Type B pancreatic cell (in vitro differentiated cells): ENCODE results near the gene GON4L. TPM values are rescaled to one million over a fixed set of nuclear protein-coding genes. Genes with fewer than 3 reads are reported as not detected.
"Not testable (repeated sequence)": the region's sequence is repeated elsewhere in the genome, so short reads cannot be mapped to it uniquely, and the experiment has no call there.

Experiments
- DNase-seq: peaks from one replicate; pipeline ENCODE4 v3.0.0; 2021; ENCODE audit warnings: mixed read lengths; ENCODE audit not compliant: unreplicated experiment; ENCODE audit errors: extremely low spot score
- H3K27ac Mint-ChIP-seq: 2 replicates; pipeline ENCODE4 v1.8.0; 2021; ENCODE audit warnings: mild to moderate bottlenecking, mixed read lengths
- H3K27me3 Mint-ChIP-seq: 2 replicates; pipeline ENCODE4 v1.8.0; 2021; ENCODE audit warnings: mixed read lengths
- H3K36me3 Mint-ChIP-seq: 2 replicates; pipeline ENCODE4 v1.8.0; 2021; ENCODE audit warnings: mixed read lengths
- H3K4me1 Mint-ChIP-seq: one replicate; pipeline ENCODE4 v1.8.0; 2021; ENCODE audit warnings: mixed read lengths; ENCODE audit not compliant: unreplicated experiment
- H3K4me3 Mint-ChIP-seq: 2 replicates; pipeline ENCODE4 v1.8.0; 2021; ENCODE audit warnings: mild to moderate bottlenecking, mixed read lengths
- H3K9me3 Mint-ChIP-seq: 2 replicates; pipeline ENCODE4 v1.8.0; 2021; ENCODE audit warnings: mixed read lengths
- CTCF ChIP-seq: fragments of 200-600 bp; sonication (generic); conservative IDR thresholded peaks from 2 replicates; pipeline ENCODE4 v1.5.0; 2021; ENCODE audit warnings: antibody characterized with exemption, mild to moderate bottlenecking
- total RNA-seq: library from RNA; stranded (reverse); gene quantifications from 2 replicates; pipeline ENCODE4 v1.2.1, GENCODE V29; 2021; ENCODE audit warnings: low replicate concordance

GON4L gene
- total RNA-seq, 1 donor from 2014 or later, result 59.3 TPM

- Mint-ChIP-seq H3K27ac (no peak overlapping the region), H3K4me1 (no peaks in the 10 kb centered on the region), H3K36me3 (peaks cover 16% of the 10 kb centered on the region), H3K9me3 (no peaks in the 10 kb centered on the region), H3K27me3 (no peaks in the 10 kb centered on the region), H3K4me3 (no peak overlapping the region)
- no peak for TF ChIP-seq CTCF
- no peak for DNase-seq
These were observed 147.6 kb downstream of the GON4L start for GRCh38 chr1:155709391-155709790.

- DNase-seq, result no peak
These were observed 150.9 kb downstream of the GON4L start for GRCh38 chr1:155706139-155706538.

GRCh38 chr1:155704414-155704813 is 152.6 kb downstream of the GON4L start:
- H3K4me3 Mint-ChIP-seq, H3K9me3 Mint-ChIP-seq, H3K27me3 Mint-ChIP-seq: not testable (repeated sequence)

More at GRCh38 chr1:155706139-155706538, 150.9 kb downstream of the GON4L start:
- Mint-ChIP-seq H3K27ac (no peak overlapping the region), H3K4me3 (no peak overlapping the region), H3K4me1 (peaks cover 4% of the 10 kb centered on the region), H3K9me3 (no peaks in the 10 kb centered on the region), H3K36me3 (peaks cover 12% of the 10 kb centered on the region), H3K27me3 (no peaks in the 10 kb centered on the region)
- TF ChIP-seq CTCF, result no peak

GRCh38 chr1:155703216-155703615 is 153.8 kb downstream of the GON4L start:
- Mint-ChIP-seq H3K27ac (no peak overlapping the region), H3K27me3 (no peaks in the 10 kb centered on the region), H3K4me3 (no peak overlapping the region), H3K36me3 (peaks cover 5% of the 10 kb centered on the region), H3K9me3 (no peaks in the 10 kb centered on the region), H3K4me1 (peaks cover 4% of the 10 kb centered on the region)
- no peak for DNase-seq
- no peak for TF ChIP-seq CTCF

More at GRCh38 chr1:155704414-155704813, 152.6 kb downstream of the GON4L start:
- H3K27ac Mint-ChIP-seq, H3K36me3 Mint-ChIP-seq, H3K4me1 Mint-ChIP-seq, DNase-seq: not testable (repeated sequence)

- not testable (repeated sequence) for H3K36me3 Mint-ChIP-seq, H3K9me3 Mint-ChIP-seq, H3K4me3 Mint-ChIP-seq, DNase-seq, H3K27me3 Mint-ChIP-seq, H3K27ac Mint-ChIP-seq, H3K4me1 Mint-ChIP-seq
These were observed 155.3 kb downstream of the GON4L start for GRCh38 chr1:155701675-155702074.

Other genes with a start within 250 kb of the GON4L start
- gene MSTO1, start 247.0 kb downstream of the GON4L start, total RNA-seq, result 37.3 and 75.7 TPM in 2 replicates
- 44.5 and 50.8 TPM in 2 replicates for gene YY1AP1, start 168.4 kb downstream of the GON4L start, total RNA-seq
- 95.9 and 109 TPM in 2 replicates for gene DAP3, start 168.1 kb downstream of the GON4L start, total RNA-seq
- 0.74 and 2.3 TPM in 2 replicates for gene SYT11, start 2.4 kb upstream of the GON4L start, total RNA-seq
- gene RIT1, start 54.1 kb upstream of the GON4L start, total RNA-seq, result 35.3 and 45.4 TPM in 2 replicates
- 42.5 and 57.8 TPM in 2 replicates for gene KHDC4, start 77.2 kb upstream of the GON4L start, total RNA-seq
- not detected in 2 replicates for gene RXFP4, start 84.4 kb upstream of the GON4L start, total RNA-seq
- gene ARHGEF2, start 121.3 kb upstream of the GON4L start, total RNA-seq, result 46.4 and 80.6 TPM in 2 replicates
- 223 and 248 TPM in 2 replicates for gene SSR2, start 163.7 kb upstream of the GON4L start, total RNA-seq
- gene UBQLN4, start 196.6 kb upstream of the GON4L start, total RNA-seq, result 40.3 and 54.5 TPM in 2 replicates
- 55.6 and 60.9 TPM in 2 replicates for gene LAMTOR2, start 197.6 kb upstream of the GON4L start, total RNA-seq
- gene RAB25, start 203.9 kb upstream of the GON4L start, total RNA-seq, result 97.9 and 294 TPM in 2 replicates
- 31.0 and 61.9 TPM in 2 replicates for gene MEX3A, start 225.3 kb upstream of the GON4L start, total RNA-seq